Calu3 (cell line): Measurements from ENCODE around the gene CASQ2. TPM values are rescaled to one million over a fixed set of nuclear protein-coding genes. Genes with fewer than 3 reads are reported as not detected.

Experiments used
- BruUV-seq: library from RNA; stranded (reverse); fragments of 400-500 nt; replicated peaks from 2 replicates; lab custom pipeline; 2021; lab: Mats Ljungman, UMichigan
- CTCF ChIA-PET: fragments of 300-600 bp; sonication (Branson Sonifier 250); formaldehyde crosslinking; loops from one replicate; lab custom pipeline; 2022; ENCODE audit warnings: antibody characterized with exemption; lab: Charles Lee
- DNase-seq: peaks from one replicate; pipeline ENCODE4 v3.0.0; 2022
- H3K27ac Mint-ChIP-seq: one replicate; pipeline ENCODE4 v1.8.0; 2022; ENCODE audit warnings: mixed read lengths; ENCODE audit not compliant: unreplicated experiment
- H3K27me3 Mint-ChIP-seq: one replicate; pipeline ENCODE4 v1.8.0; 2022; ENCODE audit warnings: mixed read lengths; ENCODE audit not compliant: unreplicated experiment
- H3K36me3 Mint-ChIP-seq: one replicate; pipeline ENCODE4 v1.8.0; 2022; ENCODE audit warnings: mild to moderate bottlenecking, moderate library complexity, mixed read lengths; ENCODE audit not compliant: insufficient read depth, unreplicated experiment
- H3K4me1 Mint-ChIP-seq: one replicate; pipeline ENCODE4 v1.8.0; 2022; ENCODE audit warnings: mild to moderate bottlenecking, low read depth, mixed read lengths; ENCODE audit not compliant: unreplicated experiment
- H3K4me3 Mint-ChIP-seq: one replicate; pipeline ENCODE4 v1.8.0; 2022; ENCODE audit warnings: mild to moderate bottlenecking, low read depth, moderate library complexity, mixed read lengths; ENCODE audit not compliant: unreplicated experiment
- H3K9me3 Mint-ChIP-seq: one replicate; pipeline ENCODE4 v1.8.0; 2022; ENCODE audit warnings: low read depth, mixed read lengths; ENCODE audit not compliant: unreplicated experiment
- CTCF ChIP-seq: fragments of 200-600 bp; IDR thresholded peaks from one replicate; pipeline ENCODE4 v1.8.0; 2022; ENCODE audit warnings: antibody characterized with exemption; ENCODE audit not compliant: unreplicated experiment
- intact Hi-C: fragments of 100-400 bp; cut with micrococcal nuclease; formaldehyde crosslinking; loops from one replicate; pipeline ENCODE4 v1.10.0; 2022; ENCODE audit not compliant: unreplicated experiment
- total RNA-seq: library from RNA; stranded (reverse); gene quantifications from 2 replicates; pipeline ENCODE4 v1.2.3, GENCODE V29; 2022

CASQ2 gene
- total RNA-seq, 1 experiment from 2014 or later: not detected

DNA sequence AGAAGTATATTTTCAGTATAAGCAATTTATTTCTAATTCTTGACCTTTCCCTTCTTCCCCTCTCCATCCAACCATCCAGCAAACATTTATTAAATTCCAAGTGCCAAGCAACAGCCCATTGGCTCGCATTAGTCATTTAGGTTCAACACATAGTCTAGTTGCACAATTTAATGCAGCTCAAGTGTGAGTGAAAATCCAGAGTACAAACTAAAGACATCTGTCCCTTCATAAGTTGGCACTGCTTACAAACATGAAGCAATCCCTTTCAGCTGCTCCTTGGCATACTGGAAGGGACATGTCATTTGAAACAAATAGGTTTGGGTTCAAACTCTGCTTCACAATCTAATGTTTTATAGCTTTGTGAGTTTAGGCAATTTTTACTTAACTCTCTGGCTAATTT lies 10.7 kb downstream of the CASQ2 start:
- TF ChIP-seq CTCF: no peak
- no peaks in the 10 kb centered on the region for H3K36me3 Mint-ChIP-seq
- intact Hi-C loops: no loop called here
- BruUV-seq: no TSS peak
- CTCF ChIA-PET: no interaction called here
- peaks cover 8% of the 10 kb centered on the region for H3K27me3 Mint-ChIP-seq
- H3K4me1 Mint-ChIP-seq: peaks cover 14% of the 10 kb centered on the region
- no peak overlapping the region for H3K4me3 Mint-ChIP-seq
- no peak overlapping the region for H3K27ac Mint-ChIP-seq
- peaks cover 3% of the 10 kb centered on the region for H3K9me3 Mint-ChIP-seq
- no peak for DNase-seq

- DNase-seq: no peak
- intact Hi-C loops: no loop called here
- Mint-ChIP-seq H3K4me1 (peaks cover 10% of the 10 kb centered on the region), H3K27me3 (peaks cover 12% of the 10 kb centered on the region), H3K36me3 (no peaks in the 10 kb centered on the region), H3K4me3 (no peak overlapping the region), H3K27ac (no peak overlapping the region), H3K9me3 (peaks cover 3% of the 10 kb centered on the region)
- CTCF ChIA-PET: no interaction called here
- BruUV-seq: no TSS peak
- no peak for TF ChIP-seq CTCF
Measured at GRCh38 chr1:115757326-115757725, 11.2 kb downstream of the CASQ2 start.

DNA sequence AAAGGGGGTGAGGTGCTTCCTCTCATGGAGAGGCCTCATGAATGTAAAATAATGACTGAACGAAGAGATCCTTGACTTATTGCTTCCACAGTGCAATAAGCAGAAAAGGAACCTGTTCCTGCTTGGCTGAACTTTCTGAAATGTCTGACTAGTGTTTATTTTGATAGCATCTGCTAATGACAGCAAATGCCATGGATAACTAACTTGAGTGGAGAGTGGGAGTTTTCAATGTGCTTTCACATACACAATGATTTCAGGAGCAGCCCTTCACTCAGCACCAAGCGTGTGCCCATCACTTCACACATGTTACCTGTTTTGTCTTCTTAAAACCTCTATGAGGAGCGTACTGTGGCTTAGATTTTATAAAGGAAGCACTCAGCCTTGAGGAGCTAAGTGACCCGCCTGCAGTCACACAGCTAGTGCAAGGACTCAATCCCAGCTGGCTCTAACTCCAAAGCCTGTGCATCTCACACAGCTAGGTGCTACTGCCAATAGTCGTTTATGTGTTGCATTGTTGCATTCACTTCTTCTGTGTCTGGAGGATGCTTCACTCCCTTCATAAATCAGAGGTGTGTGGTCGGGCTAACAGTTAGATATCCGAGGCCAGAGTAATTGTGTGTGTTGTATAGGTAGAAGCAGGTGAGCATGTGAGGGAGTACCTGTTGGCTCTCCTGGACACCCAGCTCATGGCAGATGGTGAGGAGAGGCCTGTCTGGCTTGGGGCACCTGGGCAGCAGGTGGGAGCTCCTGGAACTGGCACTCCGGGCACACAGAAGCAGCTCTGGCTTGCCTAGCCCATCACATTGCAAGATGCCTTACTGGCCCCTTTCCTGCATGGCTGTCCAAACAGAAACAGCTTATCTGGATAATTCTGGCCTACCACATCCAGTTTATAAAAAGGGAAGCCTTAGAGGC lies 12.8 kb downstream of the CASQ2 start:
- Mint-ChIP-seq H3K36me3 (no peaks in the 10 kb centered on the region), H3K9me3 (peaks cover 3% of the 10 kb centered on the region), H3K27me3 (peaks cover 12% of the 10 kb centered on the region), H3K27ac (no peak overlapping the region), H3K4me1 (no peaks in the 10 kb centered on the region), H3K4me3 (no peak overlapping the region)
- intact Hi-C loops: no loop called here
- CTCF ChIA-PET: no interaction called here
- no TSS peak for BruUV-seq
- no peak for TF ChIP-seq CTCF
- no peak for DNase-seq

DNA sequence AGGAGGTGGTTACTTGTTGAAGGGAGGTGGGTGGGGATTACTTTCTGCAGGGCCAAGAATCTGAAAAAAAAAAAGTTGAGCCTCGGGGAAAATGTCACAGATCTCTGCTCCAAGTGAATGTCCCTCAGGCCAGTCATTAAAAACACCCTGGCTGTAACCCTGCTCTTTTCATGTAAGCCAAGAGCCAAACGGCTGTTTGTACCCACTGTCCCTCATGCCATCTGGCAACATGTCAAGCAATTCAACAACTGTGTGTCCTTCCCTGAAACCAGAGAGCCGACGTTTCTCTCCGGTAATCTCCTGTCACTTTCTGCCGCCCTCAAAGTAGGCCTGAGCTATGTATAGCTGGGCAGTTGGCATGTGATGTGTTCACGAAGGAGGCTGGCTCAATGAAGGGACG lies 14.7 kb downstream of the CASQ2 start:
- Mint-ChIP-seq H3K4me3 (no peak overlapping the region), H3K9me3 (peaks cover 3% of the 10 kb centered on the region), H3K36me3 (no peaks in the 10 kb centered on the region), H3K27me3 (peaks cover 12% of the 10 kb centered on the region), H3K27ac (no peak overlapping the region), H3K4me1 (peaks cover 8% of the 10 kb centered on the region)
- intact Hi-C loops: no loop called here
- CTCF ChIA-PET: interaction anchor here (1.1 kb wide), 1 partner anchor 11 kb away, joined by 3 read pairs; no protein-coding TSS in a partner anchor
- no peak for DNase-seq
- TF ChIP-seq CTCF: no peak
- BruUV-seq: no TSS peak
